HCT116 (cell line): ENCODE results near the gene ARL14EPL. TPM values are rescaled to one million over a fixed set of nuclear protein-coding genes. Genes with fewer than 3 reads are reported as not detected.

ENCODE experiments used
- ATAC-seq: fragments of 200-7000 bp; cut with Tn5 transposase; 2 replicates; pipeline ENCODE4 v1.9.1; 2020; ENCODE audit warnings: mild to moderate bottlenecking, moderate library complexity
- BruUV-seq: library from RNA; stranded (reverse); fragments of 400-500 nt; replicated peaks from 2 replicates; lab custom pipeline; 2021; lab: Mats Ljungman, UMichigan
- CTCF ChIA-PET: fragments of 300-600 bp; sonication (Branson Sonifier 250); formaldehyde crosslinking; loops from one replicate; lab custom pipeline; 2021; ENCODE audit warnings: antibody characterized with exemption; lab: Charles Lee
- POLR2A ChIA-PET: fragments of 300-600, 350-600 bp; sonication (Branson Sonifier 250); formaldehyde crosslinking; loops from one replicate; lab custom pipeline; 2021; ENCODE audit warnings: antibody characterized with exemption; lab: Charles Lee
- RAD21 ChIA-PET, 2 experiments: fragments of 300-600 bp; sonication (Branson Sonifier 250); formaldehyde crosslinking; loops; one replicate each; lab custom pipeline; 2023; ENCODE audit warnings: low total read pairs in 2 of 2; ENCODE audit not compliant: uncharacterized antibody in 2 of 2, unreplicated experiment in 2 of 2, low non-redundant PET in 1 of 2; lab: Charles Lee
- DNase-seq: peaks from one replicate; pipeline ENCODE4 v3.0.0-alpha.2; 2010; ENCODE audit warnings: low read depth, low spot score
- H2AFZ ChIP-seq: fragments of 200-600 bp; shearing (Covaris generic), sonication (generic); 2 replicates; pipeline ENCODE4 v1.6.1; 2017; ENCODE audit warnings: low read depth, mixed run types, mixed read lengths, antibody characterized with exemption, low read length; ENCODE audit not compliant: poor library complexity, severe bottlenecking
- H3K27ac ChIP-seq: 2 replicates; pipeline ENCODE4 v1.5.1; 2012; ENCODE audit warnings: low read depth, low read length
- H3K27me3 ChIP-seq: fragments of 200-600 bp; sonication (generic); 2 replicates; pipeline ENCODE4 v1.6.1; 2016; ENCODE audit warnings: mixed run types, low read length, mixed read lengths; ENCODE audit not compliant: insufficient read depth
- H3K36me3 ChIP-seq, 2 experiments: fragments of 200-500 bp in 1 of 2; fragments of 200-600 bp in 1 of 2; sonication (Bioruptor generic) in 1 of 2; sonication (generic) in 1 of 2; 2 replicates each; pipeline versions ENCODE4 v1.5.1 to v1.6.1; 2014 to 2016; ENCODE audit warnings: low read length in 2 of 2, inconsistent platforms in 1 of 2, mixed read lengths in 1 of 2, mixed run types in 1 of 2; ENCODE audit not compliant: insufficient read depth in 2 of 2, control insufficient read depth in 1 of 2
- H3K4me1 ChIP-seq, 2 experiments: fragments of 200-600 bp in 1 of 2; sonication (generic) in 1 of 2; 2 replicates each; pipeline versions ENCODE4 v1.5.1 to v1.6.1; 2012 to 2017; ENCODE audit warnings: low read length in 2 of 2, inconsistent platforms in 1 of 2, mild to moderate bottlenecking in 1 of 2, mixed read lengths in 1 of 2, mixed run types in 1 of 2, moderate library complexity in 1 of 2; ENCODE audit not compliant: insufficient read depth in 2 of 2, control insufficient read depth in 1 of 2
- H3K4me2 ChIP-seq: fragments of 200-600 bp; sonication (generic); 2 replicates; pipeline ENCODE4 v1.6.1; 2017; ENCODE audit warnings: mixed run types, low read length, mixed read lengths
- H3K4me3 ChIP-seq, 2 experiments: fragments of 200-600 bp in 1 of 2; sonication (generic) in 1 of 2; replicated peaks in 1 of 2; 2 replicates each; pipeline ENCODE4 v1.5.1; 2011 to 2016; ENCODE audit warnings: low read length in 2 of 2, control low read depth in 1 of 2, low read depth in 1 of 2, mild to moderate bottlenecking in 1 of 2, mixed read lengths in 1 of 2, mixed run types in 1 of 2
- H3K79me2 ChIP-seq: fragments of 200-600 bp; sonication (generic); 2 replicates; pipeline ENCODE4 v1.6.1; 2017; ENCODE audit warnings: mild to moderate bottlenecking, mixed run types, low read length, moderate library complexity, mixed read lengths; ENCODE audit not compliant: insufficient read depth
- H3K9ac ChIP-seq: fragments of 200-600 bp; sonication (generic); 2 replicates; pipeline ENCODE4 v1.6.1; 2016; ENCODE audit warnings: low read length, mixed read lengths
- H3K9me2 ChIP-seq: fragments of 200-600 bp; sonication (generic), shearing (Covaris generic); 2 replicates; pipeline ENCODE4 v1.6.1; 2017; ENCODE audit warnings: mixed run types, mild to moderate bottlenecking, moderate library complexity; ENCODE audit not compliant: insufficient read depth
- H3K9me3 ChIP-seq, 2 experiments: fragments of 200-500 bp in 1 of 2; fragments of 200-600 bp in 1 of 2; sonication (Bioruptor generic) in 1 of 2; sonication (generic) in 1 of 2; 2 replicates each; pipeline ENCODE4 v1.6.1; 2014 to 2017; ENCODE audit warnings: low read length in 2 of 2, mixed read lengths in 2 of 2, inconsistent platforms in 1 of 2, low read depth in 1 of 2, mild to moderate bottlenecking in 1 of 2, mixed run types in 1 of 2, moderate library complexity in 1 of 2; ENCODE audit not compliant: control insufficient read depth in 1 of 2, insufficient read depth in 1 of 2
- H4K20me1 ChIP-seq: fragments of 200-600 bp; sonication (generic), shearing (Covaris generic); 2 replicates; pipeline ENCODE4 v1.6.1; 2017; ENCODE audit warnings: mixed run types, mild to moderate bottlenecking, moderate library complexity; ENCODE audit not compliant: insufficient read depth
- CBX3 ChIP-seq: IDR thresholded peaks from 2 replicates; pipeline ENCODE4 v1.6.1; 2012; ENCODE audit warnings: low read depth
- CEBPB ChIP-seq: IDR thresholded peaks from 2 replicates; pipeline ENCODE4 v1.6.1; 2012; ENCODE audit warnings: low read depth
- EZH2 ChIP-seq: fragments of 200-600 bp; sonication (generic); IDR thresholded peaks from 2 replicates; pipeline ENCODE4 v1.6.1; 2017; ENCODE audit warnings: antibody characterized with exemption, mixed run types
- EZH2phosphoT487 ChIP-seq: fragments of 200-600 bp; IDR thresholded peaks from 2 replicates; pipeline ENCODE4 v1.6.1; 2018; ENCODE audit warnings: antibody characterized with exemption, borderline replicate concordance
- FOSL1 ChIP-seq: IDR thresholded peaks from 2 replicates; pipeline ENCODE4 v1.6.1; 2012; ENCODE audit warnings: low read depth
- JUND ChIP-seq: IDR thresholded peaks from 2 replicates; pipeline ENCODE4 v1.6.1; 2012
- POLR2AphosphoS5 ChIP-seq: IDR thresholded peaks from 2 replicates; pipeline ENCODE4 v1.6.1; 2011; ENCODE audit warnings: mild to moderate bottlenecking, low read depth, low read length, moderate library complexity
- SIN3A ChIP-seq: IDR thresholded peaks from 2 replicates; pipeline ENCODE4 v1.6.1; 2012; ENCODE audit warnings: low read depth
- SRF ChIP-seq: IDR thresholded peaks from 2 replicates; pipeline ENCODE4 v1.6.1; 2012; ENCODE audit warnings: low read depth
- TCF7L2 ChIP-seq: IDR thresholded peaks from 2 replicates; pipeline ENCODE4 v1.7.0; 2011; ENCODE audit warnings: borderline replicate concordance, inconsistent platforms; ENCODE audit not compliant: insufficient read depth, insufficient read length; ENCODE audit errors: extremely low read depth
- YY1 ChIP-seq: IDR thresholded peaks from 2 replicates; pipeline ENCODE4 v1.6.1; 2011; ENCODE audit warnings: low read length, low read depth, moderate library complexity, mild to moderate bottlenecking; ENCODE audit not compliant: insufficient replicate concordance; ENCODE audit errors: extremely low read depth
- ZNF274 ChIP-seq: fragments of 200-500 bp; sonication (Bioruptor generic); IDR thresholded peaks from 2 replicates; pipeline ENCODE4 v1.6.1; 2014; ENCODE audit warnings: mild to moderate bottlenecking, low read depth, low read length, inconsistent platforms
- intact Hi-C: fragments of 100-400 bp; cut with micrococcal nuclease; formaldehyde crosslinking; loops from 2 replicates; pipeline ENCODE4 v1.10.0; 2022
- total RNA-seq: library from RNA; stranded (reverse); gene quantifications from one replicate; pipeline ENCODE4 v1.2.1, GENCODE V29; 2021; ENCODE audit not compliant: unreplicated experiment
- TF ChIP-seq, protein P1 (sequence below): IDR thresholded peaks from 2 replicates; pipeline ENCODE4 v1.6.1; 2012; ENCODE audit warnings: low read depth
- TF ChIP-seq, protein P2 (sequence below): IDR thresholded peaks from 2 replicates; pipeline ENCODE4 v1.6.1; 2011; ENCODE audit warnings: mild to moderate bottlenecking, low read length, moderate library complexity; ENCODE audit not compliant: insufficient replicate concordance; ENCODE audit errors: extremely low read depth

The ARL14EPL gene
- total RNA-seq, 1 experiment from 2014 or later: 22.9 TPM

DNA sequence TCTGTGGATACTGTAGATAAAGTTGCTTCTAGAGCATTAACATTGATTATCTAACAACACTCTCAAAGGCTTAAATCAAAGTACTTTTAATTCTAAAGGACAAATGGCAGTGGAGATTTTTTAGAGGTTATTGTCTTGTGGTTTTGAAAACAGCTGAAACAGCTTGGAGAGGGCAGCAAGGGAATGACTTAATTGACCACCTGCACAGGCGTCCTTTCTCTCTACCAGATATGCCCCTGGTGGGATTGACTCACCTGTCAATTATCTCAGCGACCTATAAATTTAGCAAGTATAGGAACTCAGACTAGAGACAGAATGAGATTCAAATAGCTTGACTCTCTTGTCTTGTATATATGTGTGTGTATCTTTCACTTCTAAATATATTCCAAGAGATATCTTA lies 13.5 kb downstream of the ARL14EPL start:
- H3K27ac ChIP-seq: peak overlapping the region; percentile 36; the same call in 1 of the 2 replicates
- H3K9me2 ChIP-seq: no peaks in the 10 kb centered on the region
- peak overlapping the region; percentile 40 for H3K4me2 ChIP-seq
- H3K9me3 ChIP-seq: no peaks in the 10 kb centered on the region
- DNase-seq (no peak), ATAC-seq (peak; percentile 71)
- ChIA-PET RAD21 (no interaction called here), POLR2A (no interaction called here), CTCF (interaction anchor here (0.7 kb wide), 1 partner anchor 13 kb away, joined by 3 read pairs; no protein-coding TSS in a partner anchor)
- H3K4me1 ChIP-seq: peaks cover 24 to 50% of the 10 kb centered on the region in 2 experiments
- no peaks in the 10 kb centered on the region for H3K79me2 ChIP-seq
- no peaks in the 10 kb centered on the region for H3K27me3 ChIP-seq
- intact Hi-C loops: loop anchor here (5.0 kb wide), 1 partner anchor 279 kb away; no protein-coding TSS in a partner anchor
- TSS peak; percentile 94 for BruUV-seq
- TF ChIP-seq SRF (0 out of 2 replicates have a peak, but pooled peaks have one; percentile 5), JUND (no peak)
- no peaks in the 10 kb centered on the region for H4K20me1 ChIP-seq
- H3K36me3 ChIP-seq: no peaks in the 10 kb centered on the region
- H2AFZ ChIP-seq: no peak overlapping the region
- peak overlapping the region; percentile 0; the same call in 1 of the 2 replicates for H3K9ac ChIP-seq
- H3K4me3 ChIP-seq: 0 out of 4 replicates have a peak overlapping the region, but pooled peaks of 1 of the 2 experiments have one; percentile 2

DNA sequence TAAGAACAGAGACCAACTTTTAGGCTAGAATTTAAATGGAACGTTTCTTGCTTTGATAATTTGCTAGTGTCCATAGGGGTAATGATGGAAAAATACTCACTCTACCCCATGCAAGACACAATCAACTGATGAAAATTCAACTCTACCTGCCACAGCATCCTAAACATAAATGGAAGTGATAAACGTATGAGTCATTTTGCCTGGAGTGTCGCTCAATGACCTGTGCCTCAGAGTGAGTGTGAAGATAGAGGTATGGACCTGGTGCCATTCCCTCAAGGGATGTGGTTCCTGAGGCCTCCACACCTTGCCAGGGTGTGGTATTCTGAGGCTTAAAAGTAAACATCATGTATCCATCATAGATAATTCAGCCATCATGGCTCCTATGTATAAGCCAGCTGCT lies 14.0 kb downstream of the ARL14EPL start:
- DNase-seq: peak; percentile 59
- ATAC-seq: peak; percentile 85
- TF ChIP-seq SRF: 0 out of 2 replicates have a peak, but pooled peaks have one; percentile 39
- TF ChIP-seq EZH2: no peak
- TF ChIP-seq CBX3: peak; percentile 50; the same call in 1 of the 2 replicates
- TF ChIP-seq, protein P1, sequence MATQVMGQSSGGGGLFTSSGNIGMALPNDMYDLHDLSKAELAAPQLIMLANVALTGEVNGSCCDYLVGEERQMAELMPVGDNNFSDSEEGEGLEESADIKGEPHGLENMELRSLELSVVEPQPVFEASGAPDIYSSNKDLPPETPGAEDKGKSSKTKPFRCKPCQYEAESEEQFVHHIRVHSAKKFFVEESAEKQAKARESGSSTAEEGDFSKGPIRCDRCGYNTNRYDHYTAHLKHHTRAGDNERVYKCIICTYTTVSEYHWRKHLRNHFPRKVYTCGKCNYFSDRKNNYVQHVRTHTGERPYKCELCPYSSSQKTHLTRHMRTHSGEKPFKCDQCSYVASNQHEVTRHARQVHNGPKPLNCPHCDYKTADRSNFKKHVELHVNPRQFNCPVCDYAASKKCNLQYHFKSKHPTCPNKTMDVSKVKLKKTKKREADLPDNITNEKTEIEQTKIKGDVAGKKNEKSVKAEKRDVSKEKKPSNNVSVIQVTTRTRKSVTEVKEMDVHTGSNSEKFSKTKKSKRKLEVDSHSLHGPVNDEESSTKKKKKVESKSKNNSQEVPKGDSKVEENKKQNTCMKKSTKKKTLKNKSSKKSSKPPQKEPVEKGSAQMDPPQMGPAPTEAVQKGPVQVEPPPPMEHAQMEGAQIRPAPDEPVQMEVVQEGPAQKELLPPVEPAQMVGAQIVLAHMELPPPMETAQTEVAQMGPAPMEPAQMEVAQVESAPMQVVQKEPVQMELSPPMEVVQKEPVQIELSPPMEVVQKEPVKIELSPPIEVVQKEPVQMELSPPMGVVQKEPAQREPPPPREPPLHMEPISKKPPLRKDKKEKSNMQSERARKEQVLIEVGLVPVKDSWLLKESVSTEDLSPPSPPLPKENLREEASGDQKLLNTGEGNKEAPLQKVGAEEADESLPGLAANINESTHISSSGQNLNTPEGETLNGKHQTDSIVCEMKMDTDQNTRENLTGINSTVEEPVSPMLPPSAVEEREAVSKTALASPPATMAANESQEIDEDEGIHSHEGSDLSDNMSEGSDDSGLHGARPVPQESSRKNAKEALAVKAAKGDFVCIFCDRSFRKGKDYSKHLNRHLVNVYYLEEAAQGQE: no peak
- no peak for TF ChIP-seq SIN3A
- TF ChIP-seq YY1: no peak
- TF ChIP-seq, protein P2, sequence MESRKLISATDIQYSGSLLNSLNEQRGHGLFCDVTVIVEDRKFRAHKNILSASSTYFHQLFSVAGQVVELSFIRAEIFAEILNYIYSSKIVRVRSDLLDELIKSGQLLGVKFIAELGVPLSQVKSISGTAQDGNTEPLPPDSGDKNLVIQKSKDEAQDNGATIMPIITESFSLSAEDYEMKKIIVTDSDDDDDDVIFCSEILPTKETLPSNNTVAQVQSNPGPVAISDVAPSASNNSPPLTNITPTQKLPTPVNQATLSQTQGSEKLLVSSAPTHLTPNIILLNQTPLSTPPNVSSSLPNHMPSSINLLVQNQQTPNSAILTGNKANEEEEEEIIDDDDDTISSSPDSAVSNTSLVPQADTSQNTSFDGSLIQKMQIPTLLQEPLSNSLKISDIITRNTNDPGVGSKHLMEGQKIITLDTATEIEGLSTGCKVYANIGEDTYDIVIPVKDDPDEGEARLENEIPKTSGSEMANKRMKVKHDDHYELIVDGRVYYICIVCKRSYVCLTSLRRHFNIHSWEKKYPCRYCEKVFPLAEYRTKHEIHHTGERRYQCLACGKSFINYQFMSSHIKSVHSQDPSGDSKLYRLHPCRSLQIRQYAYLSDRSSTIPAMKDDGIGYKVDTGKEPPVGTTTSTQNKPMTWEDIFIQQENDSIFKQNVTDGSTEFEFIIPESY: no peak
- no peak for TF ChIP-seq EZH2phosphoT487
- no peak for TF ChIP-seq ZNF274
- TF ChIP-seq POLR2AphosphoS5: no peak
- peak; percentile 83 for TF ChIP-seq FOSL1
- TF ChIP-seq TCF7L2: no peak
- no peak for TF ChIP-seq CEBPB

More for the DNA sequence above, 14.0 kb downstream of the ARL14EPL start:
- H3K4me1 ChIP-seq: peaks cover 24 to 50% of the 10 kb centered on the region in 2 experiments
- H3K9me3 ChIP-seq: no peaks in the 10 kb centered on the region
- no peaks in the 10 kb centered on the region for H3K79me2 ChIP-seq
- no peaks in the 10 kb centered on the region for H3K36me3 ChIP-seq
- no peak overlapping the region for H2AFZ ChIP-seq
- intact Hi-C loops: loop anchor here (5.0 kb wide), 1 partner anchor 279 kb away; no protein-coding TSS in a partner anchor
- H3K9ac ChIP-seq: peak overlapping the region; percentile 0; the same call in 1 of the 2 replicates
- CTCF ChIA-PET: interaction anchor here (0.7 kb wide), 1 partner anchor 13 kb away, joined by 3 read pairs; no protein-coding TSS in a partner anchor
- RAD21 ChIA-PET: no interaction called here
- BruUV-seq: TSS peak; percentile 65
- peak overlapping the region; percentile 36; the same call in 1 of the 2 replicates for H3K27ac ChIP-seq
- H3K4me2 ChIP-seq: peak overlapping the region; percentile 40
- H3K4me3 ChIP-seq: peak overlapping the region in 1 of 2 experiments; percentile 2; a peak in 1 of 4 replicates
- POLR2A ChIA-PET: no interaction called here
- H4K20me1 ChIP-seq: no peaks in the 10 kb centered on the region
- H3K9me2 ChIP-seq: no peaks in the 10 kb centered on the region
- H3K27me3 ChIP-seq: no peaks in the 10 kb centered on the region
